NB4 (cell line): ENCODE measurements around the gene PNMA8A.

Source experiments
- DNase-seq: peaks from one replicate; pipeline ENCODE4 v3.0.0; 2010; ENCODE audit warnings: low read depth
- H3K4me3 ChIP-seq: one replicate; pipeline ENCODE4 v1.5.1; 2011; ENCODE audit warnings: mild to moderate bottlenecking, low read depth, low read length, moderate library complexity
- CTCF ChIP-seq: IDR thresholded peaks from one replicate; pipeline ENCODE4 v1.5.1; 2012; ENCODE audit warnings: low read depth, low read length
- MAX ChIP-seq: IDR thresholded peaks from 2 replicates; pipeline ENCODE4 v1.6.1; 2011; ENCODE audit warnings: low read depth, low read length
- MYC ChIP-seq: IDR thresholded peaks from 2 replicates; pipeline ENCODE4 v1.6.1; 2011; ENCODE audit warnings: low read depth, low read length
- POLR2A ChIP-seq: IDR thresholded peaks from 2 replicates; pipeline ENCODE4 v1.6.1; 2011; ENCODE audit warnings: mild to moderate bottlenecking; ENCODE audit not compliant: insufficient read length; ENCODE audit errors: extremely low read depth

PNMA8A gene

GRCh38 chr19:46454244-46454643 lies 17.1 kb downstream of the PNMA8A start:
- no peak for DNase-seq
- H3K4me3 ChIP-seq: no peak overlapping the region
- TF ChIP-seq MAX (no peak), POLR2A (no peak), CTCF (no peak), MYC (no peak)

- H3K4me3 ChIP-seq: no peak overlapping the region
- TF ChIP-seq CTCF: no peak
- no peak for TF ChIP-seq POLR2A
- no peak for TF ChIP-seq MAX
- TF ChIP-seq MYC: no peak
- no peak for DNase-seq
These were observed 17.7 kb downstream of the PNMA8A start for GRCh38 chr19:46453661-46454060.

- no peak overlapping the region for H3K4me3 ChIP-seq
- DNase-seq: no peak
- no peak for TF ChIP-seq CTCF
- TF ChIP-seq MAX: no peak
- TF ChIP-seq MYC: no peak
- no peak for TF ChIP-seq POLR2A
These were observed 19.2 kb downstream of the PNMA8A start for GRCh38 chr19:46452186-46452585.

- no peak for DNase-seq
These were observed 20.0 kb downstream of the PNMA8A start for GRCh38 chr19:46451352-46451751.

GRCh38 chr19:46450737-46451136 lies 20.6 kb downstream of the PNMA8A start:
- DNase-seq: no peak
- TF ChIP-seq MAX: no peak
- H3K4me3 ChIP-seq: no peak overlapping the region

More at GRCh38 chr19:46451352-46451751, 20.0 kb downstream of the PNMA8A start:
- no peak overlapping the region for H3K4me3 ChIP-seq
- TF ChIP-seq MYC (no peak), CTCF (no peak), MAX (no peak), POLR2A (no peak)

- DNase-seq: no peak
- H3K4me3 ChIP-seq: no peak overlapping the region
- TF ChIP-seq CTCF: no peak
- TF ChIP-seq POLR2A: no peak
- TF ChIP-seq MAX: no peak
- TF ChIP-seq MYC: no peak
These were observed 22.1 kb downstream of the PNMA8A start for GRCh38 chr19:46449228-46449627.
